T-helper 2 cell treated with Interferon-gamma antibody and Interleukin-4, amounts not matched to agents 5 μg/mL and 100 μg/mL, for 36 hours (primary cell): ENCODE measurements around the gene RAB27B.
"Not testable (repeated sequence)": the region's sequence is repeated elsewhere in the genome, so short reads cannot be mapped to it uniquely, and the experiment has no call there.

Source experiments
- DNase-seq: peaks from one replicate; pipeline ENCODE4 v3.0.0; 2021; ENCODE audit warnings: low spot score
- H3K27ac Mint-ChIP-seq: one replicate; pipeline ENCODE4 v1.8.0; 2021; ENCODE audit warnings: mild to moderate bottlenecking, mixed read lengths
- H3K27me3 Mint-ChIP-seq: one replicate; pipeline ENCODE4 v1.8.0; 2021; ENCODE audit warnings: low read depth, mixed read lengths
- H3K36me3 Mint-ChIP-seq: one replicate; pipeline ENCODE4 v1.8.0; 2021; ENCODE audit warnings: low read depth, mixed read lengths
- H3K4me1 Mint-ChIP-seq: one replicate; pipeline ENCODE4 v1.8.0; 2021; ENCODE audit warnings: low read depth, mixed read lengths
- H3K4me3 Mint-ChIP-seq: one replicate; pipeline ENCODE4 v1.8.0; 2022; ENCODE audit warnings: mild to moderate bottlenecking, moderate library complexity, mixed read lengths
- H3K9me3 Mint-ChIP-seq: one replicate; pipeline ENCODE4 v1.8.0; 2021; ENCODE audit warnings: mixed read lengths

RAB27B gene

DNA sequence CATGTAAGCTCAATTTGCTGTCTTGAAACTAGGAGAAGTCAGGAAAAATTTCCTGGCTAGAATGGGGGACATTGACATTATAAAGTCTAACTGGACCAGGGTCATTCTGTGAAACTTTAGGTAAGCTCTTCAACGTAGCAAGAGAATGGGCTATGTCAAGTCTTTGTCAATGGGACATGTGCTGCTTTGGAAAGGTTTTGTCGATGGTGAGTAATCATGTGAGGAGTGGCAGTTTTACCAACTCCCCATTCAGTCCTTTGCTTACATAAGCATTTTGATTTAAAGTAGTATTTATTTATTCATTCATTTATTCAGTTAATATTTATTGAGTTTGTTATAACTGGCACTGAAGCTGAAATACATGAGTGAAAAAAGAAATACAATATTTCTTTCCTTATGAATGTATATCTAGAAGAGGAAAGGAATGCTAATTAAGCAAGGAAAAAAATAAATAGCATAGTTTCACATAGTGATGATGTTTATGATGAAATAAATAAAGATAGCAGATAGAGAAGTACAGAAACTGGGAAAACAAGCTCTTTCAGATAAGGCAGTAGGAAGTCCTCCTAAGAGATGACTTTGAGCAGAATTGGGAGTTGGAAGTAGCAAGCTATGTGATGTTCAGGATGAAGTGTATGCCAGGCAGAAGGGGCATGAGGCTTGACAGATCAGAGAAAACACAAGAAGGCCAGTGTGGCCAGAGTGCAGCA lies 25.4 kb upstream of the RAB27B start:
- H3K4me3 Mint-ChIP-seq = no peak overlapping the region
- no peaks in the 10 kb centered on the region for H3K9me3 Mint-ChIP-seq
- H3K36me3 Mint-ChIP-seq = peaks cover 5% of the 10 kb centered on the region
- no peak overlapping the region for H3K27ac Mint-ChIP-seq
- peaks cover 22% of the 10 kb centered on the region for H3K4me1 Mint-ChIP-seq
- peaks cover 9% of the 10 kb centered on the region for H3K27me3 Mint-ChIP-seq
- no peak for DNase-seq

DNA sequence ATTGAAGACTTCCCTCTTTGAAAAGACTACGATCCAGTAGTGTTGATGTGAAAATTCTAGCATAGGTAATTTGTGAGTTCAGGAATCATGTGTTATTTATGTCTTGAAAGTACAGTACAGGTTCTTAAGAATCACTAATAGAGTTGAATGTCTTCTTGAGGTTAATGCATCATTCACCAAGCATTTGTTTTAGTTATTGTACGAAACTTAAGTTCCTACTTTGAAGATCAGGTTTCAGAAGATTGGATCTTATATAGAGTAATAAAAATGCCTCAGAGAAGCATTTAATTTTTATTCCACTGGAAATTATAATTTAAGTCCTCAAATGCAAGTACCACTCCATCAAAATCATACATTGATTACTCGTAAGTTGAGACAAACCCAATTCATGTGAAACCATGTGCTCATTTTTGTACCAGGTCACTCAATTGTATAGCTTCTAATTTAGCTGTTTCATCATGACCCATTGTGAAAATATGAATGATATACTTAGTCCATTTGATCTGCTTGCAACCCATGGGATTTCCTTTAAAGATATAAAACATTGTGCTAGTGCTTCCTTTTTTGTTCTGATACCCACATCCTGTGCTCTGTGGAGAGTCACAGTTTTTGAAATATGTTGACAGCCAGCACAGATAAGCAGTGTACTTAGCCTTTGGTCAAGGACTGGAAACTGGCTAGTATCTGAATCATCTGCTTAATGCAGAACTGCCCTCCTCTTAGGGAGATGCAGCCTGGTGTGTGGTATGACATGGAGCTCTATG lies 22.5 kb upstream of the RAB27B start:
- peak; percentile 37 for DNase-seq
- Mint-ChIP-seq H3K27me3 (peaks cover 14% of the 10 kb centered on the region), H3K9me3 (no peaks in the 10 kb centered on the region), H3K4me3 (peak overlapping the region; percentile 47), H3K36me3 (peaks cover 5% of the 10 kb centered on the region), H3K27ac (peak overlapping the region; percentile 75), H3K4me1 (peaks cover 22% of the 10 kb centered on the region)

DNA sequence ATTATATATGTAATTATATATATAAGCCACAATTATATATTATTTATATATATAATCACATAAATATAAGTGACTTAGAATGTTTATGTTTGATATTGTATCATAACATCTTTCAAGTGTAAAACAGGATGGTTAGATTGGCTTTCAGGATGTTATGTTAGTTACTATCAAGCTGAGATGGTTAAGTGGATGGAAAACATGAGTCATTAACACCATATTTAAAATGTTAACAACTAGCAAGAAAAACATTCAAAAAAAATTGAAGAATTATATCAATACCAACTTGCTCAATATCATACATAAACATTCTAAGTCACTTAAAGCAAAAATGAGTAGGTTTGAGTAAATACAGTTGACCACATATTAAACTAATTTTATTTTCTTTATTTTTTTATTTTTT lies 21.8 kb upstream of the RAB27B start:
- peaks cover 25% of the 10 kb centered on the region for H3K4me1 Mint-ChIP-seq
- H3K9me3 Mint-ChIP-seq = no peaks in the 10 kb centered on the region
- H3K4me3 Mint-ChIP-seq = no peak overlapping the region
- peaks cover 5% of the 10 kb centered on the region for H3K36me3 Mint-ChIP-seq
- DNase-seq = no peak
- H3K27me3 Mint-ChIP-seq = peaks cover 19% of the 10 kb centered on the region
- H3K27ac Mint-ChIP-seq = no peak overlapping the region

DNA sequence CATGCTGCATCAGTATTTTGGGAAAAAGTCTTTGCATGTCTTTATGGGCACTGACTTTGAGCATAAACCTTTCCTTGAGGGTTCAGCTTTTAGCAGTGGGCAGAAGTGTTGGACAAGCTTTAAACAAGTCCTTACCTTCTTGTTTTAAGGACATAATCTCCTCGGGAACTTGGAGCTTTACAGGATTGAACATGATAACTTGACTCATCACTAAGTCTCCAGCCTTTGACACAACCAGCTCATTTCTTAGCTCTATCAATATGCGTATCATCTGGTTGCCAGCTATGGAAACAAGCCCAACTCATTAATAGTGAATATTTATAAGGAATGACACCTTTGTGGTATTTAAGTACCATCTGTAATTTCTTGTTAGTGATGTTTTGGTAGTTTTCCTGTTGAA lies 21.0 kb upstream of the RAB27B start:
- peaks cover 26% of the 10 kb centered on the region for H3K27me3 Mint-ChIP-seq
- no peaks in the 10 kb centered on the region for H3K9me3 Mint-ChIP-seq
- H3K4me1 Mint-ChIP-seq = peaks cover 32% of the 10 kb centered on the region
- DNase-seq = no peak
- peaks cover 5% of the 10 kb centered on the region for H3K36me3 Mint-ChIP-seq
- no peak overlapping the region for H3K27ac Mint-ChIP-seq
- H3K4me3 Mint-ChIP-seq = no peak overlapping the region

DNA sequence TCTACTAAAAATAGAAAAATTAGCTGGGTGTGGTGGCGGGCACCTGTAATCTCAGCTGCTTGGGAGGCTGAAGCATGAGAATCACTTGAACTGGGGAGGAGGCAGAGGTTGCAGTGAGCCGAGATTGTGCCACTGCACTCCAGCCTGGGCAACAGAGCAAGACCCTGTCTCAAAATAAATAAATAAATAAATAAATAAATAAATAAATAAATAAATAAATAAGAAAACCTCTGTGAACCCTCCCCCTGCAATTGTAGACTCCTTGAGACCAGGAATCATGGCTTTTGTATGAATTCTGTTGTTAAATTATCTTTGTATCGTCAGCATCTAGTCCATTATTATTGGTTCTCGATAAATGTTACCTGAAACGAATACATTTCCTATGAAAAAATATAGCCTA lies 17.6 kb upstream of the RAB27B start:
- not testable (repeated sequence) for H3K4me3 Mint-ChIP-seq, H3K27ac Mint-ChIP-seq, DNase-seq, H3K36me3 Mint-ChIP-seq, H3K9me3 Mint-ChIP-seq
- Mint-ChIP-seq H3K27me3 (peaks cover 35% of the 10 kb centered on the region), H3K4me1 (peaks cover 32% of the 10 kb centered on the region)

DNA sequence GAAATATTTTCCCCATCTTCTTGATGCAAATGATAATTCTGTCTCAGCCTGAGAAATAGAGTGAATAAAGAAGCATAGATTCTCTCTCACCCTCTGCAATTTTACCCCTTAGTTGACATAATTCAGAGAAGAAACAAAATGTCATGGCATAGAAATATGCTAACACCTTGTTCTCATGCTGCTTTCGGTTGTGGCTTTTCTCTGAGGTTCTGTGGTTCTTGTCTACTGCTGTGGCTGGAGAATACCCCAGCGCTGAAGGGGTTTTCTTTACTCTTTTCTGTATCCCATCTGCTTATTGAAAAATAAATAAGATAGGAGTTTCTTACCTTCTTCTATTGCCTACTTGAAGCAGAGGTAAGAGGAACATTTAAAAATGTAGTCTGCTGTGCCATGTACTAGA lies 15.4 kb upstream of the RAB27B start:
- peak; percentile 27 for DNase-seq
- peaks cover 22% of the 10 kb centered on the region for H3K4me1 Mint-ChIP-seq
- no peak overlapping the region for H3K4me3 Mint-ChIP-seq
- H3K27me3 Mint-ChIP-seq = peaks cover 49% of the 10 kb centered on the region
- no peak overlapping the region for H3K27ac Mint-ChIP-seq
- H3K36me3 Mint-ChIP-seq = no peaks in the 10 kb centered on the region
- no peaks in the 10 kb centered on the region for H3K9me3 Mint-ChIP-seq

DNA sequence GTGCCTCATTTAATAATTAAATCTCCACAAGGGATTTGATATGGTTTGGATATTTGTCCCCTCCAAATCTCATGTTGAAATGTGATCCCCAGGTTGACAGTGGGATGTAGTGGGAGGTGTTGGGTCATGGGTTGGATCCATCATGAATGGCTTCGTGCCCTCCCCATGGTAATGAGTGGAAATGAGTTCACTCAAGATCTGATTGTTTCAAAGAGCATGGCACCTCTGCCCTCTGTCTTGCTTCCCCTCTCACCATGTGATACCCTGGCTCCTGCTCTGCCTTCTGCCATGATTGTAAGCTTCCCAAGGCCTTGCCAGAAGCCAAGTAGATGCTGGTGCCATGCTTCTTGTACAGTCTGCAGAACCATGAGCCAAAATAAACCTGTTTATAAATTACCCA lies 15.0 kb upstream of the RAB27B start:
- no peak overlapping the region for H3K27ac Mint-ChIP-seq
- H3K4me1 Mint-ChIP-seq = peaks cover 22% of the 10 kb centered on the region
- no peak for DNase-seq
- H3K4me3 Mint-ChIP-seq = no peak overlapping the region
- H3K9me3 Mint-ChIP-seq = no peaks in the 10 kb centered on the region
- H3K27me3 Mint-ChIP-seq = peaks cover 53% of the 10 kb centered on the region
- no peaks in the 10 kb centered on the region for H3K36me3 Mint-ChIP-seq

DNA sequence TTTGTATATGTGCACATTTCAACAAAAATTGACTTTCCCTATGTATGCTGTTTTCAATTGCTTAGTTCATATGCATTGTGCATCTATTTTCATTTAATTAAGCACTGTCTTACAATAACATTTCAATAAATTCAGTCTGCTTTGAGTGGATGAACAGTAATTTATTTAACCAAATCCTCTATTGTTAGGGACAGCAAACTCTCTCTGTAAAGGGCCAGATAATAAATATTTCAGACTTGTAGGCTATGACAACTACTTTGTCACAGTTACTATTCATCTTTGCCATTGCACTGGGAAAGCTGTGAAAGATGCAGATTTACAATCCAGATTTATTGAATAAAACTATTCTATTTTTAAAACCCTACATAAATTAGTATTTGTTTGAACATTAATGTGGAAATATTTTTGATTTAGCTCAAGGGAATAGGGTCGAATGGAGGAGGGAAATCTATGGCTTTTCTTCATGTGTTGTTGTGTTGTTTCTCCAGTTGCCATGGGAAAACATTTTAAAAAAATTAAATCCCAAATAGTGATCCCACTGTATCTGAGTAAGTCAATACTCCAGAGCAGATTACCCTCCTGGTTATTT lies 14.2 kb upstream of the RAB27B start:
- Mint-ChIP-seq H3K9me3 (no peaks in the 10 kb centered on the region), H3K27me3 (peaks cover 54% of the 10 kb centered on the region), H3K27ac (no peak overlapping the region), H3K4me3 (no peak overlapping the region), H3K4me1 (peaks cover 22% of the 10 kb centered on the region), H3K36me3 (no peaks in the 10 kb centered on the region)
- no peak for DNase-seq

DNA sequence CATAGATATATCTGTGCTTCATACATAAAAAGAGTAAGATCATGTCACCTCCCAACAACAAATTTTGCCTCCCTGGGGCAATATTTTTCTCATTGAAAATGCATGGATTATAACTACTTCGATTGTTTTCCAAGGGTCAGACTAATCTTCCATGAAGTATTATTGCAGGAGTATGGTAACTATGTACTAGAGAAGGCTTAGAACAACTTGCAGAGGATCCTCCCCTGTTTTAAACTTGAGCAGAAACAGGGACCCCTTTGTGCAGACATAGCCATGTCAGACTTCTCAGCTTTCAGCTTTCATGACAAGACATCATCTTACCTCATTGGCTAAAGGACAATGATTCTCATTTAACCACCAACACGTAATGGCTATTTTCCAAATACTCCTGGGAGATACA lies 13.2 kb upstream of the RAB27B start:
- H3K9me3 Mint-ChIP-seq = no peaks in the 10 kb centered on the region
- H3K27ac Mint-ChIP-seq = no peak overlapping the region
- no peak for DNase-seq
- H3K4me3 Mint-ChIP-seq = no peak overlapping the region
- H3K27me3 Mint-ChIP-seq = peaks cover 51% of the 10 kb centered on the region
- no peaks in the 10 kb centered on the region for H3K36me3 Mint-ChIP-seq
- peaks cover 22% of the 10 kb centered on the region for H3K4me1 Mint-ChIP-seq

DNA sequence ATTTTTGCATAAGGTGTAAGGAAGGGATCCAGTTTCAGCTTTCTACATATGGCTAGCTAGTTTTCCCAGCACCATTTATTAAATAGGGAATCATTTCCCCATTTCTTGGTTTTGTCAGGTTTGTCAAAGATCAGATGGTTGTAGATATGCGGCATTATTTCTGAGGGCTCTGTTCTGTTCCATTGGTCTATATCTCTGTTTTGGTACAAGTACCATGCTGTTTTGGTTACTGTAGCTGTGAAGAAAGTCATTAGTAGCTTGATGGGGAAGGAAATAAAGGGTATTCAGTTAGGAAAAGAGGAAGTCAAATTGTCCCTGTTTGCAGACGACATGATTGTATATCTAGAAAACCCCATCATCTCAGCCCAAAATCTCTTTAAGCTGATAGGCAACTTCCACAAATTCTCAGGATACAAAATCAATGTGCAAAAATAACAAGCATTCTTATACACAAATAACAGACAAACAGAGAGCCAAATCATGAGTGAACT lies 7.4 kb upstream of the RAB27B start:
- H3K36me3 Mint-ChIP-seq, H3K4me1 Mint-ChIP-seq: not testable (repeated sequence)

DNA sequence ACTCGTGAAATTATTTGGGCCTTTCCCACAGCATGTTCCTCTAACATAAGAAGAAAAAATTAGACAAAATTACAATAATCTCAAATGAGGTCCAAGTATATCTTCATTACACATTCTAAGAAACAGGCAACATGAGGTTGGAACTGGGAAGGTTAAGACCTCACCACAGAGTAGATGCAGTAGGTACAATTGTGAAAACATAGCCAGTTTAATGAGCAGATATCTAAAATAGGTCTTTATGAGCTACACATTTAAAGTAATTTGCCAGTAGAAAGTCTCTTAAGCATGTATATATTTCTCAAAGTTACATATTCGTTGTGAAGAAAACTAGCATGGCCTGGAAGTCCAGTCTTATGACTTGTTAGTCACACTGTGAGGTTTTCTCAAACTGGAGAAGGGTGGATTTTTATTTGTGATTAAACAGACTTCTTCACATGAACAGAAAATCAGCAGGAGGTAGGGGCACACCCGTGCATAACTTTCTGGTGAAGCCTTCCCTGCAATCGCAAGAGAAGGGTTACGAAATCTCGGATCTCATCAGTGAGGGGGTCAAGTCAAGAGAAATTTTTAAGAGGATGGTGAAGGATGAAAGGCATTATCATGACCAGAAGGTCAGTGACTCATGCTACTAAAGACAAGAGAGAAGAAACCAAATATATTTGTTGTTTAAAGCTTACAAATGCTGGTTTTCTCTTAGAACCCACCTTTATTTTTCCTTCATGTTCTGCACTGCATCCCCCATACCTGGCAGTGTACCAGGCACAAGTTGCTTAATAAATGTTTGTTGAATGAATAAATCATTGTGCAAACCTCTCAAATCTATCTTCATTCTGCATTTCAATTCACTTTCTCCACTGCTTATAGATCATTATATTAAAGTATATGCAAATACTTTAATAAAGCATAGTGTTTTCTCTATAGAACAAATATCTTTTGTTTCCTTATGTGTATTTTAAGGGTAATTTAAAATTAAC lies 5.1 kb upstream of the RAB27B start:
- H3K4me3 Mint-ChIP-seq = no peak overlapping the region
- no peaks in the 10 kb centered on the region for H3K36me3 Mint-ChIP-seq
- no peak overlapping the region for H3K27ac Mint-ChIP-seq
- DNase-seq = no peak
- peaks cover 3% of the 10 kb centered on the region for H3K4me1 Mint-ChIP-seq
- peaks cover 48% of the 10 kb centered on the region for H3K27me3 Mint-ChIP-seq
- H3K9me3 Mint-ChIP-seq = no peaks in the 10 kb centered on the region

More for the DNA sequence above, 7.4 kb upstream of the RAB27B start:
- not testable (repeated sequence) for H3K27ac Mint-ChIP-seq, DNase-seq, H3K9me3 Mint-ChIP-seq, H3K4me3 Mint-ChIP-seq
- H3K27me3 Mint-ChIP-seq = peaks cover 50% of the 10 kb centered on the region

DNA sequence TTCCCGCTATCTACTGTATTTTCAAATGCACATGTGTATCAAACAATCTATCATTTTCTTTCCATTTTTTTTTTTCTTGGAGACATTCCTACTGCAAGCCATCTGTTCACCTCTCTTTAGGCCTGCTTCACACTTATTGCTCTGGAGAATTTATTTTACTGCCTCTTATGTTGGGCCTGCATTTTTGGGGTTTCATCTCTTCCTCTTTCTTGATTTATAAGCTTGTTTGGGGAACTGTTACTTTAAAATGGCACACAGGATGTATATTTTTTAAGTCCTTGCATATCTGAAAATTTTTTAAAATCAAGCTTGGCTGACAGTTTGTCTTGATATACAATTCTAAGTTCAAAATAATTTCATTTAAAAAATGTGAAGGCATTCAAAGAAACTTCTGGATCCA lies 3.5 kb upstream of the RAB27B start:
- peaks cover 11% of the 10 kb centered on the region for H3K4me1 Mint-ChIP-seq
- H3K36me3 Mint-ChIP-seq = no peaks in the 10 kb centered on the region
- DNase-seq = no peak
- H3K4me3 Mint-ChIP-seq = no peak overlapping the region
- no peak overlapping the region for H3K27ac Mint-ChIP-seq
- H3K27me3 Mint-ChIP-seq = peaks cover 44% of the 10 kb centered on the region
- no peaks in the 10 kb centered on the region for H3K9me3 Mint-ChIP-seq

DNA sequence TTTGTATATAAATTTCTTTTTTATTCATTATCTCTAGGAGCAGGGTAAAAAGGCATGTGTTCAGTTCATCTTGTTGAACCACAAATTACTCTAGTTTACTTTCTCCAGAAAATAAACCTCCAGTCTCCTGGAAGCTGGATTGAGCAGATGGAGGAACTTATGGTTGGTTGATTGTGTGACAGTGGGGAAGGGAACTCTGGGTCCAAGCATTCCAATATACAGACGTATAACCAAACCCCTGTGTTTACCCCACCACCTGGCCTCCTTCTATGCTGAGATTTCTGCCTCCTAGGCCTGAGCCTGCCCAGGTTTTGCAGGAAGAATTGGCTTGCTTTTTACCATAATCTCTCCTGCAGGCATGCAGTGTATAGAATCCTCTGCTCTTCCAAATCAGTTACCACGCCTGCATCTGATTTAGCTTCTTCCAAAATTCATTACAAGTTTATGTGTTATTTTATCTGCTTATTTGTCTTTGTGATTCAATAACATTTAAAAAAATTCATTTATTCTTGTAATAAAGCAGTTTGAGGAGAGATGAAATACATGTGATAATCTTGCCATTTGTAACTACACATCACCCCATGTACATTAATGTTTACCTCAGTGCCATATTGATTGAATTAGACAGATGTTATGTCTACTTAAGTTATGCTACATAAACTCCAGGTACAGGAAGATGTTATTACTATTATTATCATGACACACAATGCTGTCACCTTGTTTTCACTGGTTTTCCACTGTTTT lies 2.5 kb upstream of the RAB27B start:
- Mint-ChIP-seq H3K4me3 (no peak overlapping the region), H3K36me3 (no peaks in the 10 kb centered on the region), H3K9me3 (no peaks in the 10 kb centered on the region), H3K4me1 (peaks cover 15% of the 10 kb centered on the region), H3K27ac (no peak overlapping the region), H3K27me3 (peaks cover 42% of the 10 kb centered on the region)
- DNase-seq = no peak
